Measurements from ENCODE around the gene THAP5. TPM values are rescaled to one million over a fixed set of nuclear protein-coding genes. Genes with fewer than 3 reads are reported as not detected.

Gene THAP5
- total RNA-seq, 1 experiment from 2014 or later = 39.4 TPM

GRCh38 chr7:108525985-108526767, 43.3 kb downstream of the THAP5 start, which contains the start of gene PNPLA8:
Gene PNPLA8, minus strand, starts transcription at chr7:108526135. Its CDS starts 10,644 bp downstream, at chr7:108515491.
- CTCF ChIA-PET = interaction anchor here (0.6 kb wide), 1 partner anchor 76 kb away, joined by 9 read pairs; no protein-coding TSS in a partner anchor
- DNase-seq (ENCODE audit: low spot score) = peak; percentile 100
- BruUV-seq (replicated peaks) = no TSS peak
- peaks cover 13% of the 10 kb centered on the region for H3K4me1 ChIP-seq (ENCODE audit: insufficient read depth, low read length, poor library complexity, severe bottlenecking)
- no peaks in the 10 kb centered on the region for H3K9me3 ChIP-seq (ENCODE audit: low read depth, low read length, poor library complexity, severe bottlenecking)
- no peaks in the 10 kb centered on the region for H3K36me3 ChIP-seq (ENCODE audit: insufficient read depth, low read length, poor library complexity, severe bottlenecking)
- no peak for TF ChIP-seq EZH2 (IDR thresholded peaks at IDR 0.05; ENCODE audit: borderline replicate concordance, low read depth, low read length, poor library complexity, severe bottlenecking)
- no peak for TF ChIP-seq CTCF (conservative IDR thresholded peaks at IDR 0.05; ENCODE audit: low read depth, low read length)
- H3K27me3 ChIP-seq (replicated peaks; ENCODE audit: insufficient read depth, low read depth, low read length, poor library complexity) = no peaks in the 10 kb centered on the region
- POLR2A ChIA-PET (ENCODE audit: low non-redundant PET) = no interaction called here
- peak within 1 kb of the TSS; percentile 94 for H3K27ac ChIP-seq (ENCODE audit: low read depth, low read length, poor library complexity, severe bottlenecking)
- intact Hi-C loops (cut with micrococcal nuclease; ENCODE audit: unreplicated experiment) = loop anchor here (2.0 kb wide), 1 partner anchor 43 kb away; the partner anchor contains the start of genes DNAJB9 and THAP5
- peak within 1 kb of the TSS; percentile 82 for H3K4me3 ChIP-seq (ENCODE audit: low read depth, low read length, poor library complexity, severe bottlenecking)

- TSS peak; percentile 60 for BruUV-seq (replicated peaks)
- TF ChIP-seq CTCF (conservative IDR thresholded peaks at IDR 0.05; ENCODE audit: low read depth, low read length) = no peak
- TF ChIP-seq EZH2 (IDR thresholded peaks at IDR 0.05; ENCODE audit: borderline replicate concordance, low read depth, low read length, poor library complexity, severe bottlenecking) = no peak
- CTCF ChIA-PET = interaction anchor here (0.6 kb wide), 1 partner anchor 75 kb away, joined by 9 read pairs; no protein-coding TSS in a partner anchor
- Histone ChIP-seq H3K9me3 (ENCODE audit: low read depth, low read length, poor library complexity, severe bottlenecking) (no peaks in the 10 kb centered on the region), H3K4me1 (ENCODE audit: insufficient read depth, low read length, poor library complexity, severe bottlenecking) (peaks cover 13% of the 10 kb centered on the region), H3K36me3 (ENCODE audit: insufficient read depth, low read length, poor library complexity, severe bottlenecking) (no peaks in the 10 kb centered on the region), H3K27ac (ENCODE audit: low read depth, low read length, poor library complexity, severe bottlenecking) (peak overlapping the region; percentile 94), H3K4me3 (ENCODE audit: low read depth, low read length, poor library complexity, severe bottlenecking) (peak overlapping the region; percentile 82), H3K27me3 (replicated peaks; ENCODE audit: insufficient read depth, low read depth, low read length, poor library complexity) (no peaks in the 10 kb centered on the region)
- POLR2A ChIA-PET (ENCODE audit: low non-redundant PET) = no interaction called here
- DNase-seq (ENCODE audit: low spot score) = peak; percentile 88
- intact Hi-C loops (cut with micrococcal nuclease; ENCODE audit: unreplicated experiment) = no loop called here
These were observed 44.0 kb downstream of the THAP5 start for GRCh38 chr7:108525327-108525984.

GRCh38 chr7:108522780-108523179, 46.7 kb downstream of the THAP5 start:
- Histone ChIP-seq H3K9me3 (ENCODE audit: low read depth, low read length, poor library complexity, severe bottlenecking) (no peaks in the 10 kb centered on the region), H3K4me1 (ENCODE audit: insufficient read depth, low read length, poor library complexity, severe bottlenecking) (peaks cover 13% of the 10 kb centered on the region), H3K4me3 (ENCODE audit: low read depth, low read length, poor library complexity, severe bottlenecking) (no peak overlapping the region), H3K27me3 (replicated peaks; ENCODE audit: insufficient read depth, low read depth, low read length, poor library complexity) (no peaks in the 10 kb centered on the region), H3K36me3 (ENCODE audit: insufficient read depth, low read length, poor library complexity, severe bottlenecking) (peaks cover 4% of the 10 kb centered on the region), H3K27ac (ENCODE audit: low read depth, low read length, poor library complexity, severe bottlenecking) (peak overlapping the region; percentile 2)
- no TSS peak for BruUV-seq (replicated peaks)
- ChIA-PET POLR2A (ENCODE audit: low non-redundant PET) (no interaction called here), CTCF (no interaction called here)
- DNase-seq (ENCODE audit: low spot score) = no peak
- intact Hi-C loops (cut with micrococcal nuclease; ENCODE audit: unreplicated experiment) = no loop called here
- no peak for TF ChIP-seq EZH2 (IDR thresholded peaks at IDR 0.05; ENCODE audit: borderline replicate concordance, low read depth, low read length, poor library complexity, severe bottlenecking)
- no peak for TF ChIP-seq CTCF (conservative IDR thresholded peaks at IDR 0.05; ENCODE audit: low read depth, low read length)
